Activated T-helper 1 cell treated with anti-CD3 and anti-CD28 coated beads, Interleukin-12 subunit alpha, Interleukin-12 subunit beta, Interleukin-2, Interleukin-4 antibody, amounts not matched to agents 30 ng/mL and 10 ng/mL and 1 ng/mL, durations not matched to agents 14 hours and 24 hours and 36 hours (primary cell): ENCODE measurements around the gene CELF4. TPM values are rescaled to one million over a fixed set of nuclear protein-coding genes. Genes with fewer than 3 reads are reported as not detected.

Experiments
- DNase-seq: peaks from one replicate; pipeline ENCODE4 v3.0.0; 2021; ENCODE audit warnings: low spot score
- H3K27ac Mint-ChIP-seq: one replicate; pipeline ENCODE4 v1.8.0; 2021; ENCODE audit warnings: mild to moderate bottlenecking, mixed read lengths
- H3K27me3 Mint-ChIP-seq: one replicate; pipeline ENCODE4 v1.8.0; 2022; ENCODE audit warnings: mild to moderate bottlenecking, moderate library complexity, mixed read lengths; ENCODE audit not compliant: insufficient read depth
- H3K36me3 Mint-ChIP-seq: one replicate; pipeline ENCODE4 v1.8.0; 2021; ENCODE audit warnings: low read depth, mixed read lengths
- H3K4me1 Mint-ChIP-seq: one replicate; pipeline ENCODE4 v1.8.0; 2021; ENCODE audit warnings: low read depth, mixed read lengths
- H3K4me3 Mint-ChIP-seq: one replicate; pipeline ENCODE4 v1.8.0; 2021; ENCODE audit warnings: mild to moderate bottlenecking, moderate library complexity, mixed read lengths
- H3K9me3 Mint-ChIP-seq: one replicate; pipeline ENCODE4 v1.8.0; 2021; ENCODE audit warnings: mixed read lengths
- intact Hi-C: fragments of 100-400 bp; cut with micrococcal nuclease; formaldehyde crosslinking; loops from one replicate; pipeline ENCODE4 v1.15.1; 2024
- total RNA-seq: library from RNA; stranded (reverse); gene quantifications from 2 replicates; pipeline ENCODE4 v1.2.3, GENCODE V29; 2022

Gene CELF4
- total RNA-seq, 1 donor from 2014 or later, result not detected

DNA sequence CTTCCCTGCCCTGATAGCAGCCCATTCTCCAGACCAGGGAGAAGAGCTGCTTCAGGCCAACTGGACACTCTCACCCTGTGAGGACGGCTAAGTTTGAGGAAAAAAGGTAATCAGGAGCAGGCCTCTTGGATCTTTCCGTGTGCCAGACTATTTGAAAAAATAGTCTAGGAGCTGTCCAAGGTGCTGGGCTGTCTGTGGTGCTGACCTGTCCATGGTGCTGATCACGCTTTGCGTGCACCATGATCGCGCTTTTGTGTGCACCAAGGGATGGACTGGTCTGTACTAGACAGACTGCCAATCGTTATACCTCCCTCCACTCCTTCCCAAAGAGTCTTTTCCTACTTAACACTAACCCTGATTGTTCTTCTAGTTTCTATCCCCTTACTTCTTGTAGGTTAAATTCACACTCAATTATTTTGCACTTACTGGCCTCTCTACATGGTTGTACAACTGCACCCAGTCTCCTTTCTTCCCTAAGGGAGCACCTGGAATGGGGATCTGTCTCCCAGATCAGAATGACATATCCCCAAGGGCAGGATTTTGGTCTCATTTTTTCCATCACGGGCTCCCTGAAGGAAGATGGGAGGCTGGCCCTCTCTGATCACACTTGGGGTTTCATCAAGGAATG is 295.4 kb downstream of the CELF4 start:
- peaks cover 7% of the 10 kb centered on the region for H3K27me3 Mint-ChIP-seq
- intact Hi-C loops, result no loop called here
- no peak overlapping the region for H3K4me3 Mint-ChIP-seq
- DNase-seq, result peak; percentile 4
- H3K36me3 Mint-ChIP-seq, result no peaks in the 10 kb centered on the region
- no peaks in the 10 kb centered on the region for H3K4me1 Mint-ChIP-seq
- H3K27ac Mint-ChIP-seq, result no peak overlapping the region
- H3K9me3 Mint-ChIP-seq, result no peaks in the 10 kb centered on the region

- Mint-ChIP-seq H3K27ac (no peak overlapping the region), H3K4me3 (no peak overlapping the region), H3K27me3 (no peaks in the 10 kb centered on the region), H3K4me1 (no peaks in the 10 kb centered on the region), H3K9me3 (peaks cover 4% of the 10 kb centered on the region), H3K36me3 (no peaks in the 10 kb centered on the region)
- intact Hi-C loops, result no loop called here
- no peak for DNase-seq
These were observed 299.3 kb downstream of the CELF4 start for GRCh38 chr18:37266290-37266689.

DNA sequence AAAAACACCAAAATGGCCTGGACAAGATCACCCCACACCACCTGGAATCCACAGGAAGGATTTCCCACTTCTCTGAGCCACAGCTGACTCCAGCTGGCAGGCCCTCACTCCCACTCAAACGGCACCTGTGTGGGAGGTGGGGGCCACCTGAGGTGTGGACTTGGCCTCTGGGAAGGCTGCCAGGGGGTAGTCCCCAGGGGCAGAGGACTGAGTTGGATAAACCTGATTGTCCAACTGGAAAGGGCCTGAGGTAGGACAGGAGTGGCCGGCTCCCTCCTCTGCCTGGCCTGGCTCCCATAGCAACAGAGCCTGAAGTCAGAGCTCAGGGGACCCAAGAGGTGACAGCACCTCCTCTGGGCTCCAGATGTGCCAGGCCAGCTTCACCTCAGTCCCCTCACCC is 300.2 kb downstream of the CELF4 start:
- no peak for DNase-seq
- no peaks in the 10 kb centered on the region for H3K36me3 Mint-ChIP-seq
- H3K27ac Mint-ChIP-seq, result no peak overlapping the region
- H3K27me3 Mint-ChIP-seq, result no peaks in the 10 kb centered on the region
- intact Hi-C loops, result no loop called here
- H3K4me1 Mint-ChIP-seq, result no peaks in the 10 kb centered on the region
- H3K9me3 Mint-ChIP-seq, result peaks cover 4% of the 10 kb centered on the region
- no peak overlapping the region for H3K4me3 Mint-ChIP-seq

GRCh38 chr18:37264956-37265355 is 300.6 kb downstream of the CELF4 start:
- Mint-ChIP-seq H3K4me1 (no peaks in the 10 kb centered on the region), H3K27me3 (no peaks in the 10 kb centered on the region), H3K36me3 (no peaks in the 10 kb centered on the region), H3K4me3 (no peak overlapping the region), H3K27ac (no peak overlapping the region), H3K9me3 (peaks cover 4% of the 10 kb centered on the region)
- intact Hi-C loops, result no loop called here
- DNase-seq, result no peak

GRCh38 chr18:37261988-37262387 is 303.6 kb downstream of the CELF4 start:
- no peaks in the 10 kb centered on the region for H3K27me3 Mint-ChIP-seq
- no peaks in the 10 kb centered on the region for H3K4me1 Mint-ChIP-seq
- no peak overlapping the region for H3K27ac Mint-ChIP-seq
- H3K36me3 Mint-ChIP-seq, result no peaks in the 10 kb centered on the region
- intact Hi-C loops, result no loop called here
- H3K9me3 Mint-ChIP-seq, result peaks cover 4% of the 10 kb centered on the region
- H3K4me3 Mint-ChIP-seq, result no peak overlapping the region
- DNase-seq, result no peak

DNA sequence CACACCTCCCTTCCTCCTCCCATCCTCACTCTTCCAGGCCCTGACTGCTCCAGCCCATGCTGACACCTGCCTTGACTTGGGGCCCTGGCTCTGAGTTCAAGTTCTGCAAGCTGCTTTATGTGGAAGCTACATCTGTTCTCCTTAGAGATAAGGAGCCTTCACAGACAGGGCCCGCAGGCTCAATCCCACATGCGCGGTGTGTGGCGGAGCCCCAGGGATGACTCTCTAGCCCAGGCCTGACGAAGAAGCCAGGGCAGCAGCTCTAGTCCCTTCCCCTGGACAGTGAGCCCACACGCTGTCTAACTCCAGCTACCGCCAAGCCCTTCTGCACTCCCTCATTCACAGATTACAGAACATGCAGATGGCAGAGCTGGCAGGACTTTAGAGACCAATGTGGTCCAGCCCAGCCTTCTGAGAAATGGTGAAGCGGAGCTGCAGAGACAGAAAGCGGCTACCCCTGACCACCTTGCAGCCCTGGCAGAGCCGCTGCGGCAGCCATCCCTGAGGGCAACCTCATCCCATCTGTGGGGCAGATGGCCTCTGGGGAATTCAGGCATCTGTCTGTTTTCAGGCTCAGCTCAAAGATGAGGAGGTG is 304.3 kb downstream of the CELF4 start:
- Mint-ChIP-seq H3K4me1 (no peaks in the 10 kb centered on the region), H3K27ac (no peak overlapping the region), H3K4me3 (no peak overlapping the region), H3K36me3 (no peaks in the 10 kb centered on the region), H3K9me3 (peaks cover 4% of the 10 kb centered on the region), H3K27me3 (no peaks in the 10 kb centered on the region)
- intact Hi-C loops, result no loop called here
- no peak for DNase-seq

DNA sequence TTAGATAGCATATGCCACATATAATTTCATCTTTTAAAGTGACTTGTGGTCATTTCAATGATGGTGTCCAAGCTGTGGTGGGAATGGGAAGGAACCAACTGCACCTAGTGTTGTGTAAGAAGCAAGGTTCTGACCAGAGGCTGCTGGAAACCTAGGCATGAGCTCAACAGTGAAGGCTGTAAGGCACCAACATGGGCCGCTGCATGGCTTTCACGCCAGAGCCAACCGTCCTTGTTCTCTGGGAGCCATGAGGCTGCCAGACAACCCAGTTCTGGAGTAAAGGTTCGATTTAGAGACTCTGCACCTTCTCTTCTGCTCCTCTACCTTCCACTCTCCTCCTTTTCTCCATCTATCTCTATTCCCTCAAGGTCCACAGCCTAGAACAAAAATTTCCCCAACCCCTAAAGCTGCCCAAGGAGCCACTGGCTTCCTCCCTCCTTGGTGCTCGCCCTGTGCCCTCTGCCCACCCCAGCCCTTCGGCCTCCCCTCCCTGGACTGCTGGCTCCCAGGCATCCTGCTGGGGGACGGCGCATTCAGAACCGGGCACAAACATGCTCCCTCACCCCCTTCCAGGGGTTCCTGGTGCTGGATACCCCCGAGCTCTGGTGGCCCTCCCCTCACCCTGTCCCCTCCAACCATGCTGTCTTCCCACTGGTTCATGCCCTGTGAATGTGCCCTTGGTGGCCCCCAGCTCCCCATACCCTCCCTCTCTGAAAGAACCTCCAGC is 305.1 kb downstream of the CELF4 start:
- peaks cover 4% of the 10 kb centered on the region for H3K9me3 Mint-ChIP-seq

DNA sequence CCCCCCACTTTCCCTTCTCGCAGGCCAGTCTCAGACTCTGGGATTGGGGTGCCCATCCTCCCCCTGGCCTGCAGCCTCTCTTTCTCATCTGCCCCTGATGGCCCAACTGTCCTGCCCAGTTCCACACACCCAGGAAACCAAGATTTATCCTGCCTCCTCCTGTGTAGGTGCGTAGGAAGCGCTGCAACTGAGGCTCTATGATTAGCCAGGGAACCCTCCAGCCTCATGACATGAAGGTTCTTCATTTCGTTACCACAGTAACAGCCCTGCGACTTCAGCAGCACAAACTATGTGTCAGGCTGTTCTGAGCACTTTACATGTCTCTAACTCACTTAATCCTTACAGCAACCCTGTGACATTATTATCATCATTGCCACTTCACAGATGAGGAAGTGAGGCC is 305.9 kb downstream of the CELF4 start:
- no peaks in the 10 kb centered on the region for H3K36me3 Mint-ChIP-seq
- intact Hi-C loops, result no loop called here
- peaks cover 13% of the 10 kb centered on the region for H3K27me3 Mint-ChIP-seq
- no peak overlapping the region for H3K4me3 Mint-ChIP-seq
- no peaks in the 10 kb centered on the region for H3K4me1 Mint-ChIP-seq
- no peak for DNase-seq
- no peak overlapping the region for H3K27ac Mint-ChIP-seq
- no peaks in the 10 kb centered on the region for H3K9me3 Mint-ChIP-seq

More for the DNA sequence above, 305.1 kb downstream of the CELF4 start:
- no peaks in the 10 kb centered on the region for H3K4me1 Mint-ChIP-seq
- intact Hi-C loops, result no loop called here
- H3K27me3 Mint-ChIP-seq, result peaks cover 5% of the 10 kb centered on the region
- H3K27ac Mint-ChIP-seq, result no peak overlapping the region
- H3K4me3 Mint-ChIP-seq, result no peak overlapping the region
- no peak for DNase-seq
- no peaks in the 10 kb centered on the region for H3K36me3 Mint-ChIP-seq

- peaks cover 16% of the 10 kb centered on the region for H3K27me3 Mint-ChIP-seq
- DNase-seq, result no peak
- no peak overlapping the region for H3K27ac Mint-ChIP-seq
- intact Hi-C loops, result no loop called here
- no peak overlapping the region for H3K4me3 Mint-ChIP-seq
- no peaks in the 10 kb centered on the region for H3K9me3 Mint-ChIP-seq
- no peaks in the 10 kb centered on the region for H3K4me1 Mint-ChIP-seq
- H3K36me3 Mint-ChIP-seq, result no peaks in the 10 kb centered on the region
These were observed 306.8 kb downstream of the CELF4 start for GRCh38 chr18:37258819-37259218.

- H3K36me3 Mint-ChIP-seq, result no peaks in the 10 kb centered on the region
- intact Hi-C loops, result no loop called here
These were observed 307.5 kb downstream of the CELF4 start for GRCh38 chr18:37258131-37258530.

DNA sequence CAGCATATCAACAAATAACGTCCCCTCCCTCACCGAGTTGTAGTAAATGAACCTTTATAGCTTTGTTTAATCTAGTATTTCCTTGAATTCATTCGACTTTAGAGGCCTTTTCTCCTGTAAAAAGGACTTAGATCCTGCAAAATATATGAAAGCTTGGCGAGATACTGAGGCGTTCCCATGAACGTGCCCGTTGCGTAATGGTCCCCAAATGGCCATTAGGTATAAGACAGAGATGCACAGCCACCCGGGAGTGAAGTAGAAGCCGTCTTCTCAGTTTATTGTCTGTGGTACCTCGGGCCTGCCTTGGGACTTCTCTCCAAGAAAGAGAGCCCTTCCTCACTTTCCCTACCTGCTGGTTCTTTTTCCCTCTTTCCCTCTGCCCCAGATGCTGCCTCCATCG is 310.6 kb downstream of the CELF4 start:
- Mint-ChIP-seq H3K4me3 (no peak overlapping the region), H3K36me3 (no peaks in the 10 kb centered on the region), H3K27ac (no peak overlapping the region), H3K27me3 (peaks cover 28% of the 10 kb centered on the region), H3K9me3 (no peaks in the 10 kb centered on the region), H3K4me1 (no peaks in the 10 kb centered on the region)
- intact Hi-C loops, result no loop called here
- no peak for DNase-seq

More at GRCh38 chr18:37258131-37258530, 307.5 kb downstream of the CELF4 start:
- Mint-ChIP-seq H3K27me3 (peaks cover 16% of the 10 kb centered on the region), H3K9me3 (no peaks in the 10 kb centered on the region), H3K4me3 (no peak overlapping the region), H3K4me1 (no peaks in the 10 kb centered on the region), H3K27ac (no peak overlapping the region)
- no peak for DNase-seq

- DNase-seq, result no peak
- Mint-ChIP-seq H3K27ac (no peak overlapping the region), H3K9me3 (no peaks in the 10 kb centered on the region), H3K36me3 (no peaks in the 10 kb centered on the region), H3K4me1 (no peaks in the 10 kb centered on the region), H3K27me3 (peaks cover 28% of the 10 kb centered on the region), H3K4me3 (peak overlapping the region; percentile 37)
- intact Hi-C loops, result no loop called here
These were observed 311.3 kb downstream of the CELF4 start for GRCh38 chr18:37254236-37254754.
